ENCODE data around the gene PRRT4.

DNA sequence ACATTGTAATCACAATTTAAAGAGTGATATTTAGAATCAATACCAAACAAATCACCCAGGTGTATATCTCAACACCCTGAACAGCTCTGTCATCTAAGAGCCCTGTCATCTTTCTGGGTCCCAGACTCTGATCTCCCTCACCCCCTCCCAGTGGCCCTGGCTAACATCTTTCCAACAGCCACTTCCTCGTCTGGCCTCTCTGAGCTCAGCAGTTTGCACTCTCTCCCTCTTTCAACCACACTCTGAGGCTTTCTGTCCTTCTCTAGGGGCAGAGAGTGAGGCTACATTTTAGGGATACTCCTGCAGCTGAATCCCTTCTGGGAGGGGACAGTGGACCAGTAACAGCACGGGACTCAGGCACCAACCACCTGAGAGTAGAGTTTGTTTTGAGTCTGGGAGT is 17.1 kb upstream of the PRRT4 start:
- TF ChIP-seq, protein P1, sequence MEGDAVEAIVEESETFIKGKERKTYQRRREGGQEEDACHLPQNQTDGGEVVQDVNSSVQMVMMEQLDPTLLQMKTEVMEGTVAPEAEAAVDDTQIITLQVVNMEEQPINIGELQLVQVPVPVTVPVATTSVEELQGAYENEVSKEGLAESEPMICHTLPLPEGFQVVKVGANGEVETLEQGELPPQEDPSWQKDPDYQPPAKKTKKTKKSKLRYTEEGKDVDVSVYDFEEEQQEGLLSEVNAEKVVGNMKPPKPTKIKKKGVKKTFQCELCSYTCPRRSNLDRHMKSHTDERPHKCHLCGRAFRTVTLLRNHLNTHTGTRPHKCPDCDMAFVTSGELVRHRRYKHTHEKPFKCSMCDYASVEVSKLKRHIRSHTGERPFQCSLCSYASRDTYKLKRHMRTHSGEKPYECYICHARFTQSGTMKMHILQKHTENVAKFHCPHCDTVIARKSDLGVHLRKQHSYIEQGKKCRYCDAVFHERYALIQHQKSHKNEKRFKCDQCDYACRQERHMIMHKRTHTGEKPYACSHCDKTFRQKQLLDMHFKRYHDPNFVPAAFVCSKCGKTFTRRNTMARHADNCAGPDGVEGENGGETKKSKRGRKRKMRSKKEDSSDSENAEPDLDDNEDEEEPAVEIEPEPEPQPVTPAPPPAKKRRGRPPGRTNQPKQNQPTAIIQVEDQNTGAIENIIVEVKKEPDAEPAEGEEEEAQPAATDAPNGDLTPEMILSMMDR (IDR thresholded peaks at IDR 0.05; ENCODE audit: insufficient read depth, low read length) = no peak
- TF ChIP-seq POLR2AphosphoS5 (IDR thresholded peaks at IDR 0.05; ENCODE audit: low read depth) = no peak
